ENCODE measurements around the gene HAAO. TPM values are rescaled to one million over a fixed set of nuclear protein-coding genes. Genes with fewer than 3 reads are reported as not detected.

The HAAO gene
- total and polyA plus RNA-seq, 2 of the 8 experiments (the other 6 are each of a cell fraction or from before 2014, with no cell fraction given) = 2.5 to 7.0 TPM

GRCh38 chr2:42792583-42793333 lies at the start of gene HAAO (continued):
- no peak for TF ChIP-seq SP2 (IDR thresholded peaks at IDR 0.05; ENCODE audit: low read length)
- TF ChIP-seq SIRT6 (IDR thresholded peaks at IDR 0.05; ENCODE audit: low read length) = no peak
- no peak for TF ChIP-seq SIX5 (IDR thresholded peaks at IDR 0.05; ENCODE audit: low read depth, low read length)
- TF ChIP-seq GABPA (IDR thresholded peaks at IDR 0.05; ENCODE audit: borderline replicate concordance, insufficient read depth, low read length) = no peak
- no peak for TF ChIP-seq CBX5 (IDR thresholded peaks at IDR 0.05; ENCODE audit: low read depth, low read length)
- TF ChIP-seq JUN (IDR thresholded peaks at IDR 0.05; ENCODE audit: low read depth, low read length) = no peak
- TF ChIP-seq HDAC2 (IDR thresholded peaks at IDR 0.05; ENCODE audit: borderline replicate concordance in 1 of 2, low read depth in 2 of 2, low read length in 2 of 2) = 0 out of 4 replicates have a peak, but pooled peaks of 1 of the 2 experiments have one; percentile 59
- TF ChIP-seq KDM5A (IDR thresholded peaks at IDR 0.05; ENCODE audit: low read length) = no peak
- TF ChIP-seq RBBP5 (IDR thresholded peaks at IDR 0.05; ENCODE audit: borderline replicate concordance, low read depth, low read length) = peak; percentile 91
- no peak for TF ChIP-seq FOSL1 (IDR thresholded peaks at IDR 0.05; ENCODE audit: insufficient read depth, low read depth, low read length)
- TF ChIP-seq SAP30 (IDR thresholded peaks at IDR 0.05; ENCODE audit: insufficient read depth, insufficient replicate concordance, low read length) = no peak
- TF ChIP-seq BACH1 (IDR thresholded peaks at IDR 0.05; ENCODE audit: low read length) = no peak
- TF ChIP-seq NANOG (IDR thresholded peaks at IDR 0.05; ENCODE audit: insufficient read depth, low read depth, low read length, poor library complexity, severe bottlenecking) = no peak
- TF ChIP-seq POLR2AphosphoS5 (IDR thresholded peaks at IDR 0.05; ENCODE audit: low read depth, low read length) = no peak
- no peak for TF ChIP-seq TEAD4 (IDR thresholded peaks at IDR 0.05; ENCODE audit: low read depth, low read length)
- no peak for TF ChIP-seq NRF1 (IDR thresholded peaks at IDR 0.05; ENCODE audit: low read depth, low read length)
- TF ChIP-seq BCL11A (IDR thresholded peaks at IDR 0.05; ENCODE audit: low read depth in 2 of 2, low read length in 2 of 2) = no peak
- TF ChIP-seq HDAC6 (IDR thresholded peaks at IDR 0.05; ENCODE audit: low read depth, low read length) = no peak
- TF ChIP-seq GTF2F1 (IDR thresholded peaks at IDR 0.05; ENCODE audit: borderline replicate concordance, low read depth, low read length) = no peak
- TF ChIP-seq TBP (IDR thresholded peaks at IDR 0.05; ENCODE audit: low read depth, low read length) = peak; percentile 27; the same call in 1 of the 2 replicates
- no peak for TF ChIP-seq EGR1 (IDR thresholded peaks at IDR 0.05; ENCODE audit: borderline replicate concordance, low read depth, low read length)
- TF ChIP-seq RFX5 (IDR thresholded peaks at IDR 0.05; ENCODE audit: borderline replicate concordance, low read depth, low read length) = no peak
- no peak for TF ChIP-seq SP4 (IDR thresholded peaks at IDR 0.05; ENCODE audit: low read length)

Measured in H1 (cell line).